Activated CD4-positive, alpha-beta T cell treated with anti-CD3 and anti-CD28 coated beads, Interleukin-2, amount 10 ng/mL, durations not matched to agents 24 days and 14 days (primary cell): Measurements from ENCODE around the gene TRIM59. TPM values are rescaled to one million over a fixed set of nuclear protein-coding genes. Genes with fewer than 3 reads are reported as not detected.
"Not testable (repeated sequence)": the region's sequence is repeated elsewhere in the genome, so short reads cannot be mapped to it uniquely, and the experiment has no call there.

Experiments
- DNase-seq: peaks from one replicate; pipeline ENCODE4 v3.0.0; 2022
- H3K27ac Mint-ChIP-seq: one replicate; pipeline ENCODE4 v1.8.0; 2022; ENCODE audit warnings: mild to moderate bottlenecking, mixed read lengths
- H3K27me3 Mint-ChIP-seq: one replicate; pipeline ENCODE4 v1.8.0; 2022; ENCODE audit warnings: mixed read lengths
- H3K36me3 Mint-ChIP-seq: one replicate; pipeline ENCODE4 v1.8.0; 2022; ENCODE audit warnings: low read depth, mild to moderate bottlenecking, mixed read lengths
- H3K4me1 Mint-ChIP-seq: one replicate; pipeline ENCODE4 v1.8.0; 2021; ENCODE audit warnings: mixed read lengths
- H3K4me3 Mint-ChIP-seq: one replicate; pipeline ENCODE4 v1.8.0; 2022; ENCODE audit warnings: mild to moderate bottlenecking, moderate library complexity, mixed read lengths
- H3K9me3 Mint-ChIP-seq: one replicate; pipeline ENCODE4 v1.8.0; 2021; ENCODE audit warnings: mixed read lengths
- intact Hi-C: fragments of 100-400 bp; cut with micrococcal nuclease; formaldehyde crosslinking; loops from one replicate; pipeline ENCODE4 v1.15.1; 2023
- total RNA-seq: library from RNA; stranded (reverse); gene quantifications from 2 replicates; pipeline ENCODE4 v1.2.3, GENCODE V29; 2022

The TRIM59 gene
- total RNA-seq, 1 donor from 2014 or later = 31.8 TPM

GRCh38 chr3:160473221-160473620 lies 23.6 kb upstream of the TRIM59 start:
- Mint-ChIP-seq H3K36me3 (peaks cover 2% of the 10 kb centered on the region), H3K27ac (no peak overlapping the region), H3K9me3 (peaks cover 15% of the 10 kb centered on the region), H3K27me3 (peaks cover 14% of the 10 kb centered on the region), H3K4me3 (no peak overlapping the region), H3K4me1 (peaks cover 4% of the 10 kb centered on the region)
- intact Hi-C loops = no loop called here
- no peak for DNase-seq

- peaks cover 2% of the 10 kb centered on the region for H3K4me1 Mint-ChIP-seq
- peaks cover 15% of the 10 kb centered on the region for H3K9me3 Mint-ChIP-seq
- no peak for DNase-seq
- H3K4me3 Mint-ChIP-seq = no peak overlapping the region
- H3K27me3 Mint-ChIP-seq = peaks cover 13% of the 10 kb centered on the region
- intact Hi-C loops = no loop called here
- no peak overlapping the region for H3K27ac Mint-ChIP-seq
- H3K36me3 Mint-ChIP-seq = peaks cover 2% of the 10 kb centered on the region
Measured at GRCh38 chr3:160472344-160472743, 22.8 kb upstream of the TRIM59 start.

- Mint-ChIP-seq H3K27ac (no peak overlapping the region), H3K4me3 (no peak overlapping the region), H3K36me3 (peaks cover 2% of the 10 kb centered on the region), H3K27me3 (peaks cover 14% of the 10 kb centered on the region), H3K4me1 (no peaks in the 10 kb centered on the region), H3K9me3 (peaks cover 15% of the 10 kb centered on the region)
- DNase-seq = no peak
- intact Hi-C loops = no loop called here
Measured at GRCh38 chr3:160471892-160472291, 22.3 kb upstream of the TRIM59 start.

- H3K27me3 Mint-ChIP-seq = peaks cover 15% of the 10 kb centered on the region
- no peak for DNase-seq
- no peaks in the 10 kb centered on the region for H3K4me1 Mint-ChIP-seq
- H3K9me3 Mint-ChIP-seq = peaks cover 15% of the 10 kb centered on the region
- peaks cover 2% of the 10 kb centered on the region for H3K36me3 Mint-ChIP-seq
- H3K27ac Mint-ChIP-seq = no peak overlapping the region
- no peak overlapping the region for H3K4me3 Mint-ChIP-seq
- intact Hi-C loops = no loop called here
Measured at GRCh38 chr3:160470181-160470580, 20.6 kb upstream of the TRIM59 start.

GRCh38 chr3:160464971-160465370 lies 15.4 kb upstream of the TRIM59 start:
- Mint-ChIP-seq H3K36me3 (peaks cover 2% of the 10 kb centered on the region), H3K9me3 (peaks cover 11% of the 10 kb centered on the region), H3K4me1 (no peaks in the 10 kb centered on the region), H3K27me3 (peaks cover 38% of the 10 kb centered on the region), H3K4me3 (no peak overlapping the region), H3K27ac (no peak overlapping the region)
- intact Hi-C loops = no loop called here
- DNase-seq = no peak

GRCh38 chr3:160464321-160464720 lies 14.7 kb upstream of the TRIM59 start:
- DNase-seq = no peak
- Mint-ChIP-seq H3K36me3 (no peaks in the 10 kb centered on the region), H3K4me3 (no peak overlapping the region), H3K27me3 (peaks cover 40% of the 10 kb centered on the region), H3K27ac (no peak overlapping the region), H3K4me1 (no peaks in the 10 kb centered on the region), H3K9me3 (peaks cover 5% of the 10 kb centered on the region)
- intact Hi-C loops = no loop called here

- intact Hi-C loops = no loop called here
- no peaks in the 10 kb centered on the region for H3K4me1 Mint-ChIP-seq
- no peak overlapping the region for H3K4me3 Mint-ChIP-seq
- peaks cover 43% of the 10 kb centered on the region for H3K27me3 Mint-ChIP-seq
- no peaks in the 10 kb centered on the region for H3K36me3 Mint-ChIP-seq
- H3K27ac Mint-ChIP-seq = no peak overlapping the region
- DNase-seq = no peak
- H3K9me3 Mint-ChIP-seq = no peaks in the 10 kb centered on the region
Measured at GRCh38 chr3:160460033-160460432, 10.4 kb upstream of the TRIM59 start.

- Mint-ChIP-seq H3K27me3 (peaks cover 41% of the 10 kb centered on the region), H3K9me3 (no peaks in the 10 kb centered on the region), H3K27ac (no peak overlapping the region), H3K4me3 (no peak overlapping the region), H3K4me1 (no peaks in the 10 kb centered on the region), H3K36me3 (no peaks in the 10 kb centered on the region)
- DNase-seq = no peak
- intact Hi-C loops = no loop called here
Measured at GRCh38 chr3:160459450-160459970, 9.9 kb upstream of the TRIM59 start.

- H3K27ac Mint-ChIP-seq = no peak overlapping the region
- no peaks in the 10 kb centered on the region for H3K4me1 Mint-ChIP-seq
- no peaks in the 10 kb centered on the region for H3K9me3 Mint-ChIP-seq
- no peak for DNase-seq
- peaks cover 36% of the 10 kb centered on the region for H3K27me3 Mint-ChIP-seq
- H3K4me3 Mint-ChIP-seq = no peak overlapping the region
- intact Hi-C loops = no loop called here
- H3K36me3 Mint-ChIP-seq = no peaks in the 10 kb centered on the region
Measured at GRCh38 chr3:160458151-160458550, 8.6 kb upstream of the TRIM59 start.

- Mint-ChIP-seq H3K4me1 (no peaks in the 10 kb centered on the region), H3K9me3 (no peaks in the 10 kb centered on the region), H3K27ac (no peak overlapping the region), H3K4me3 (no peak overlapping the region), H3K27me3 (peaks cover 19% of the 10 kb centered on the region), H3K36me3 (no peaks in the 10 kb centered on the region)
- DNase-seq = no peak
- intact Hi-C loops = no loop called here
Measured at GRCh38 chr3:160455846-160456245, 6.3 kb upstream of the TRIM59 start.

GRCh38 chr3:160454995-160455394 lies 5.4 kb upstream of the TRIM59 start:
- Mint-ChIP-seq H3K36me3 (peaks cover 2% of the 10 kb centered on the region), H3K9me3 (peaks cover 4% of the 10 kb centered on the region), H3K27ac (no peak overlapping the region), H3K27me3 (peaks cover 19% of the 10 kb centered on the region), H3K4me1 (peaks cover 5% of the 10 kb centered on the region), H3K4me3 (no peak overlapping the region)
- intact Hi-C loops = no loop called here
- DNase-seq = no peak

GRCh38 chr3:160452251-160452650 lies 2.7 kb upstream of the TRIM59 start:
- H3K4me3 Mint-ChIP-seq, DNase-seq, H3K27ac Mint-ChIP-seq, H3K9me3 Mint-ChIP-seq, H3K27me3 Mint-ChIP-seq, intact Hi-C loops: not testable (repeated sequence)
- Mint-ChIP-seq H3K36me3 (peaks cover 15% of the 10 kb centered on the region), H3K4me1 (peaks cover 18% of the 10 kb centered on the region)

- Mint-ChIP-seq H3K9me3 (peaks cover 4% of the 10 kb centered on the region), H3K4me1 (peaks cover 21% of the 10 kb centered on the region), H3K27ac (no peak overlapping the region), H3K36me3 (peaks cover 18% of the 10 kb centered on the region), H3K27me3 (peaks cover 5% of the 10 kb centered on the region), H3K4me3 (no peak overlapping the region)
- intact Hi-C loops = no loop called here
- DNase-seq = no peak
Measured at GRCh38 chr3:160451602-160452001, 2.0 kb upstream of the TRIM59 start.

GRCh38 chr3:160450846-160451245 lies 1.3 kb upstream of the TRIM59 start:
- peak overlapping the region; percentile 100 for H3K27ac Mint-ChIP-seq
- peak overlapping the region; percentile 99 for H3K4me3 Mint-ChIP-seq
- intact Hi-C loops = no loop called here

More at GRCh38 chr3:160450846-160451245, 1.3 kb upstream of the TRIM59 start:
- Mint-ChIP-seq H3K9me3 (peaks cover 4% of the 10 kb centered on the region), H3K4me1 (peaks cover 27% of the 10 kb centered on the region), H3K36me3 (peaks cover 23% of the 10 kb centered on the region), H3K27me3 (peaks cover 2% of the 10 kb centered on the region)
- DNase-seq = no peak
